ENCODE results near the gene DVL3. TPM values are rescaled to one million over a fixed set of nuclear protein-coding genes. Genes with fewer than 3 reads are reported as not detected.

The DVL3 gene
- total and polyA plus RNA-seq, 10 of the 15 experiments (the other 5 are each of a cell fraction or from before 2014, with no cell fraction given): 2.2 to 39.7 (median 14.5) TPM

- Histone ChIP-seq H3K27ac (ENCODE audit: control insufficient read depth, insufficient read depth) (peak within 1 kb of the TSS; percentile 84), H3K79me2 (ENCODE audit: control insufficient read depth, insufficient read depth, low read length) (peaks cover 45% of the 10 kb centered on the region)
- no peak for TF ChIP-seq CEBPB (IDR thresholded peaks at IDR 0.05; ENCODE audit: borderline replicate concordance in 1 of 2, low read depth in 2 of 2, low read length in 2 of 2)
- TF ChIP-seq ZNF217 (IDR thresholded peaks at IDR 0.05): no peak
- TF ChIP-seq SIN3A (IDR thresholded peaks at IDR 0.05; ENCODE audit: low read depth, low read length): peak; percentile 84
- peak; percentile 77 for TF ChIP-seq HCFC1 (IDR thresholded peaks at IDR 0.05; ENCODE audit: low read length)
- peak; percentile 19; the same call in 1 of the 2 replicates for TF ChIP-seq SMC3 (IDR thresholded peaks at IDR 0.05; ENCODE audit: borderline replicate concordance, low read length)
- TF ChIP-seq POU2F2 (IDR thresholded peaks at IDR 0.05; ENCODE audit: borderline replicate concordance, low read depth, low read length): peak; percentile 84; the same call in 2 of the 3 replicates
- TF ChIP-seq BCL11A (IDR thresholded peaks at IDR 0.05; ENCODE audit: low read depth, low read length): peak; percentile 45; the same call in 1 of the 2 replicates
- TF ChIP-seq MTA3 (IDR thresholded peaks at IDR 0.05; ENCODE audit: borderline replicate concordance, low read length): 0 out of 2 replicates have a peak, but pooled peaks have one; percentile 37
- TF ChIP-seq GABPA (IDR thresholded peaks at IDR 0.05; ENCODE audit: low read depth): peak; percentile 83
- peak; percentile 98 for TF ChIP-seq YY1 (IDR thresholded peaks at IDR 0.05; ENCODE audit: low read depth, low read length)
- TF ChIP-seq FOXK2 (IDR thresholded peaks at IDR 0.05): 0 out of 2 replicates have a peak, but pooled peaks have one; percentile 15
- peak; percentile 79 for TF ChIP-seq CREB1 (IDR thresholded peaks at IDR 0.05; ENCODE audit: low read depth)
- peak; percentile 56 for TF ChIP-seq RELA (IDR thresholded peaks at IDR 0.05; ENCODE audit: borderline replicate concordance, partially characterized antibody)
- TF ChIP-seq SMAD5 (IDR thresholded peaks at IDR 0.05; ENCODE audit: low read depth): peak; percentile 66; the same call in 1 of the 2 replicates
- TF ChIP-seq MAX (IDR thresholded peaks at IDR 0.05; ENCODE audit: low read depth, low read length): peak; percentile 85
- peak in 1 of 2 experiments; percentile 66; a peak in 1 of 3 replicates for TF ChIP-seq EGR1 (IDR thresholded peaks at IDR 0.05; ENCODE audit: borderline replicate concordance in 1 of 2, low read depth in 2 of 2, low read length in 2 of 2)
- no peak for TF ChIP-seq SMAD1 (IDR thresholded peaks at IDR 0.05; ENCODE audit: low read depth, partially characterized antibody)
- no peak for TF ChIP-seq RFX5 (IDR thresholded peaks at IDR 0.05; ENCODE audit: low read depth, low read length)
- TF ChIP-seq, protein P1, sequence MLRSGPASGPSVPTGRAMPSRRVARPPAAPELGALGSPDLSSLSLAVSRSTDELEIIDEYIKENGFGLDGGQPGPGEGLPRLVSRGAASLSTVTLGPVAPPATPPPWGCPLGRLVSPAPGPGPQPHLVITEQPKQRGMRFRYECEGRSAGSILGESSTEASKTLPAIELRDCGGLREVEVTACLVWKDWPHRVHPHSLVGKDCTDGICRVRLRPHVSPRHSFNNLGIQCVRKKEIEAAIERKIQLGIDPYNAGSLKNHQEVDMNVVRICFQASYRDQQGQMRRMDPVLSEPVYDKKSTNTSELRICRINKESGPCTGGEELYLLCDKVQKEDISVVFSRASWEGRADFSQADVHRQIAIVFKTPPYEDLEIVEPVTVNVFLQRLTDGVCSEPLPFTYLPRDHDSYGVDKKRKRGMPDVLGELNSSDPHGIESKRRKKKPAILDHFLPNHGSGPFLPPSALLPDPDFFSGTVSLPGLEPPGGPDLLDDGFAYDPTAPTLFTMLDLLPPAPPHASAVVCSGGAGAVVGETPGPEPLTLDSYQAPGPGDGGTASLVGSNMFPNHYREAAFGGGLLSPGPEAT (IDR thresholded peaks at IDR 0.05; ENCODE audit: low read depth): peak; percentile 94
- TF ChIP-seq CHD4 (IDR thresholded peaks at IDR 0.05): no peak
Measured at GRCh38 chr3:184135149-184135910, 19.8 kb upstream of the DVL3 start, which contains the start of gene EIF2B5. TSS of gene EIF2B5 (plus strand) at chr3:184135358. CDS start at chr3:184135386, 28 bp downstream.

More at GRCh38 chr3:184135149-184135910, 19.8 kb upstream of the DVL3 start, which contains the start of gene EIF2B5:
- Histone ChIP-seq H2AFZ (ENCODE audit: control insufficient read depth, low read depth, low read length) (peak within 1 kb of the TSS; percentile 98), H4K20me1 (ENCODE audit: control insufficient read depth, insufficient read depth) (no peaks in the 10 kb centered on the region), H3K4me3 (peak within 1 kb of the TSS; percentile 95), H3K27me3 (replicated peaks in 1 of 2; ENCODE audit: control insufficient read depth in 2 of 2, insufficient read depth in 2 of 2, low read length in 1 of 2) (no peaks in the 10 kb centered on the region), H3K36me3 (ENCODE audit: control insufficient read depth in 2 of 2, insufficient read depth in 2 of 2, low read length in 1 of 2) (peaks cover 0 to 2% of the 10 kb centered on the region in 2 experiments; a peak in 3 of 4 replicates), H3K9ac (ENCODE audit: control insufficient read depth, insufficient read depth, low read length) (peak within 1 kb of the TSS; percentile 94), H3K9me3 (replicated peaks; ENCODE audit: control insufficient read depth, insufficient read depth, low read length) (no peaks in the 10 kb centered on the region), H3K4me1 (ENCODE audit: control insufficient read depth, insufficient read depth, low read length) (peaks cover 4% of the 10 kb centered on the region; the same call in 1 of the 2 replicates), H3K4me2 (ENCODE audit: control insufficient read depth, insufficient read depth) (peak within 1 kb of the TSS; percentile 91)
- 2% methylated on average over 42 of the region's 56 CpGs for WGBS (ENCODE audit: insufficient coverage, insufficient replicate concordance, low lambda C conversion rate, missing lambda C conversion rate)
- in situ Hi-C loops (cut with MboI) (no loop called here), intact Hi-C loops (cut with micrococcal nuclease; ENCODE audit: unreplicated experiment) (loop anchor here (1.0 to 10.0 kb wide), 4 partner anchors 39 to 241 kb away; partner anchors contain the start of genes ABCF3, ALG3, AP2M1 and EEF1AKMT4)
- RAD21 ChIA-PET (ENCODE audit: unreplicated experiment): interaction anchor here (1.1 to 2.6 kb wide), 3 partner anchors 21 to 117 kb away, joined by 3 to 10 read pairs (median 4); partner anchors contain the start of genes ABCC5 and DVL3
- POLR2A ChIA-PET: interaction anchor here (0.7 to 1.6 kb wide), 3 partner anchors 20 to 122 kb away, joined by 4 to 6 read pairs (median 4); no protein-coding TSS in a partner anchor
- SMC1A ChIA-PET (ENCODE audit: uncharacterized antibody, unreplicated experiment): interaction anchor here (0.7 to 1.4 kb wide), 3 partner anchors 9 to 105 kb away, joined by 3 to 5 read pairs (median 5); no protein-coding TSS in a partner anchor
- DNase-seq (ENCODE audit: low read depth, low spot score) (peak; percentile 84), ATAC-seq (peak; percentile 92), FAIRE-seq (peak; percentile 94)
- no TSS peak for BruUV-seq (replicated peaks)
- CTCF ChIA-PET: interaction anchor here (1.4 to 2.0 kb wide), 4 partner anchors 9 to 240 kb away, joined by 3 to 7 read pairs (median 4); partner anchors contain the start of gene DVL3
